Endothelial cell of umbilical vein (primary cell): Measurements from ENCODE around the gene NFATC3. TPM values are rescaled to one million over a fixed set of nuclear protein-coding genes. Genes with fewer than 3 reads are reported as not detected.

Source experiments
- BruUV-seq: library from RNA; stranded (reverse); fragments of 400-500 nt; replicated peaks from 2 replicates; lab custom pipeline; 2021; lab: Mats Ljungman, UMichigan
- CTCF ChIA-PET: fragments of 300-600, 350-600 bp; sonication (Branson Sonifier 250); formaldehyde crosslinking; loops from one replicate; lab custom pipeline; 2021; ENCODE audit warnings: antibody characterized with exemption, inconsistent platforms; lab: Charles Lee
- POLR2A ChIA-PET: fragments of 300-600, 350-600 bp; sonication (Branson Sonifier 250); formaldehyde crosslinking; loops from one replicate; lab custom pipeline; 2021; ENCODE audit warnings: antibody characterized with exemption, inconsistent platforms; lab: Charles Lee
- DNase-seq: peaks from one replicate; pipeline ENCODE4 v3.0.0-alpha.2; 2011; ENCODE audit warnings: low read depth, low spot score
- FAIRE-seq: peaks from 2 replicates; lab custom pipeline; 2011; peaks lifted over from hg19 to GRCh38; lab: Jason Lieb, UNC
- H2AFZ ChIP-seq: 2 replicates; pipeline ENCODE4 v1.6.0; 2012; ENCODE audit warnings: low read depth, low read length, control low read depth, inconsistent platforms
- H3K27ac ChIP-seq: 2 replicates; pipeline ENCODE4 v1.5.1; 2011; ENCODE audit warnings: low read depth, mild to moderate bottlenecking, control low read depth, low read length, moderate library complexity; ENCODE audit not compliant: insufficient read depth
- H3K27me3 ChIP-seq, 2 experiments: 2 replicates each; pipeline versions ENCODE4 v1.6.0 to v1.6.1; 2011; ENCODE audit warnings: low read length in 2 of 2, mixed read lengths in 1 of 2; ENCODE audit not compliant: control insufficient read depth in 2 of 2, insufficient read depth in 2 of 2
- H3K36me3 ChIP-seq, 2 experiments: 2 replicates in 1 of 2; 3 replicates in 1 of 2; pipeline ENCODE4 v1.5.1; 2011; ENCODE audit warnings: low read length in 2 of 2, mild to moderate bottlenecking in 1 of 2, moderate library complexity in 1 of 2; ENCODE audit not compliant: control insufficient read depth in 2 of 2, insufficient read depth in 2 of 2; ENCODE audit errors: extremely low read depth in 1 of 2
- H3K4me1 ChIP-seq: 3 replicates; pipeline ENCODE4 v1.5.1; 2011; ENCODE audit warnings: mild to moderate bottlenecking, low read length; ENCODE audit not compliant: control insufficient read depth, insufficient read depth; ENCODE audit errors: extremely low read depth
- H3K4me2 ChIP-seq: 2 replicates; pipeline ENCODE4 v1.6.1; 2011; ENCODE audit warnings: low read length, control low read depth, mixed read lengths; ENCODE audit not compliant: insufficient read depth
- H3K4me3 ChIP-seq, 3 experiments: fragments of 200-600 bp in 1 of 3; sonication (generic), shearing (Covaris generic) in 1 of 3; replicated peaks in 1 of 3; 2 replicates each; pipeline ENCODE4 v1.5.1; 2011 to 2016; ENCODE audit warnings: control low read depth in 3 of 3, low read length in 3 of 3, mild to moderate bottlenecking in 2 of 3, inconsistent platforms in 1 of 3, low read depth in 1 of 3, moderate library complexity in 1 of 3; ENCODE audit not compliant: insufficient read depth in 1 of 3
- H3K79me2 ChIP-seq: 2 replicates; pipeline ENCODE4 v1.6.0; 2012; ENCODE audit warnings: low read length, inconsistent platforms; ENCODE audit not compliant: control insufficient read depth, insufficient read depth
- H3K9ac ChIP-seq: replicated peaks from 2 replicates; pipeline ENCODE3; 2011; ENCODE audit warnings: low read length, control low read depth; ENCODE audit not compliant: insufficient read depth; ENCODE audit errors: extremely low read depth
- H3K9me1 ChIP-seq: replicated peaks from 3 replicates; pipeline ENCODE4 v1.6.0; 2011; ENCODE audit warnings: mild to moderate bottlenecking, low read length; ENCODE audit not compliant: control insufficient read depth, insufficient read depth; ENCODE audit errors: extremely low read depth
- H3K9me3 ChIP-seq: replicated peaks from 2 replicates; pipeline ENCODE4 v1.5.1; 2012; ENCODE audit warnings: low read length, inconsistent platforms; ENCODE audit not compliant: control insufficient read depth, insufficient read depth
- H4K20me1 ChIP-seq: replicated peaks from 2 replicates; pipeline ENCODE3; 2011; ENCODE audit warnings: mild to moderate bottlenecking, low read length; ENCODE audit not compliant: control insufficient read depth, insufficient read depth; ENCODE audit errors: extremely low read depth
- CTCF ChIP-seq, 2 donors: IDR thresholded peaks; 1 replicate in 1 of 2; 2 replicates in 1 of 2; pipeline ENCODE4 v1.5.1; 2011; ENCODE audit warnings: low read length in 2 of 2, mild to moderate bottlenecking in 2 of 2, moderate library complexity in 2 of 2, control low read depth in 1 of 2, inconsistent platforms in 1 of 2, low read depth in 1 of 2; ENCODE audit not compliant: insufficient read depth in 1 of 2; ENCODE audit errors: extremely low read depth in 1 of 2
- EZH2 ChIP-seq: IDR thresholded peaks from 2 replicates; pipeline ENCODE4 v1.6.1; 2012; ENCODE audit warnings: borderline replicate concordance, low read depth, mild to moderate bottlenecking, moderate library complexity, low read length, inconsistent platforms; ENCODE audit not compliant: severe bottlenecking
- FOS ChIP-seq: IDR thresholded peaks from 2 replicates; pipeline ENCODE4 v1.6.1; 2011; ENCODE audit warnings: mild to moderate bottlenecking, low read length, moderate library complexity, borderline replicate concordance; ENCODE audit not compliant: insufficient read depth
- GATA2 ChIP-seq: IDR thresholded peaks from 2 replicates; pipeline ENCODE4 v1.7.0; 2011; ENCODE audit warnings: low read depth, mild to moderate bottlenecking, moderate library complexity, mixed read lengths, low read length; ENCODE audit not compliant: insufficient read length, insufficient read depth
- JUN ChIP-seq: IDR thresholded peaks from 2 replicates; pipeline ENCODE4 v1.6.1; 2011; ENCODE audit warnings: borderline replicate concordance, low read depth; ENCODE audit not compliant: insufficient read length, insufficient read depth
- MAX ChIP-seq: IDR thresholded peaks from 2 replicates; pipeline ENCODE4 v1.6.1; 2011; ENCODE audit not compliant: insufficient read depth, insufficient read length
- MYC ChIP-seq: IDR thresholded peaks from one replicate; pipeline ENCODE4 v1.6.1; 2011; ENCODE audit warnings: mild to moderate bottlenecking, low read depth, low read length
- POLR2A ChIP-seq: IDR thresholded peaks from 2 replicates; pipeline ENCODE4 v1.6.1; 2012; ENCODE audit warnings: low read depth, mild to moderate bottlenecking, control low read depth, low read length
- POLR2AphosphoS5 ChIP-seq: IDR thresholded peaks from 2 replicates; pipeline ENCODE4 v1.6.1; 2012; ENCODE audit warnings: low read depth, mild to moderate bottlenecking, control low read depth, low read length, moderate library complexity; ENCODE audit not compliant: insufficient read depth
- dilution Hi-C: fragments of 300-500 bp; cut with MboI; formaldehyde crosslinking; loops from one replicate; pipeline ENCODE4 v1.15.0; 2019; ENCODE audit warnings: low sequenced_read_pairs; ENCODE audit not compliant: extremely low pct_ligation_motif_present
- intact Hi-C: fragments of 100-400 bp; cut with micrococcal nuclease; formaldehyde crosslinking; loops from one replicate; pipeline ENCODE4 v1.10.0; 2022
- polyA plus RNA-seq, 4 experiments: library from polyadenylated mRNA; depleted of rRNA in 3 of 4; stranded (reverse) in 3 of 4; unstranded in 1 of 4; fragments of >200 nt; gene quantifications; 2 replicates each; pipeline versions ENCODE4 v1.2.1 to v1.2.3, GENCODE V29; 2011 to 2012; ENCODE audit warnings: missing spikeins in 1 of 4
- total RNA-seq: library from RNA; stranded (reverse); gene quantifications from 2 replicates; pipeline ENCODE4 v1.2.3, GENCODE V29; 2021

Gene NFATC3
- total and polyA plus RNA-seq, 2 donors (not counting 3 experiments of a cell fraction or from before 2014, with no cell fraction given) = 15.6 to 33.1 TPM

- no peak overlapping the region for H2AFZ ChIP-seq
- H3K9me1 ChIP-seq = no peaks in the 10 kb centered on the region
- H3K4me2 ChIP-seq = no peak overlapping the region
- FAIRE-seq = no peak
- peaks cover 1% of the 10 kb centered on the region for H4K20me1 ChIP-seq
- peaks cover 71% of the 10 kb centered on the region for H3K79me2 ChIP-seq
- H3K27ac ChIP-seq = no peak overlapping the region
- BruUV-seq = no TSS peak
- H3K4me1 ChIP-seq = no peaks in the 10 kb centered on the region
- no peak for DNase-seq
- dilution Hi-C loops (no loop called here), intact Hi-C loops (loop anchor here (5.0 kb wide), 1 partner anchor 101 kb away; no protein-coding TSS in a partner anchor)
- H3K9me3 ChIP-seq = no peaks in the 10 kb centered on the region
- ChIA-PET POLR2A (no interaction called here), CTCF (no interaction called here)
- no peak overlapping the region for H3K9ac ChIP-seq
- H3K27me3 ChIP-seq = no peaks in the 10 kb centered on the region
- TF ChIP-seq POLR2AphosphoS5 (no peak), GATA2 (no peak), MAX (no peak), FOS (no peak), JUN (no peak), POLR2A (no peak), EZH2 (no peak), MYC (no peak), CTCF (IDR thresholded peaks at IDR 0.05; ENCODE audit: extremely low read depth in 1 of 2, insufficient read depth in 1 of 2, low read depth in 1 of 2, low read length in 2 of 2) (no peak)
- no peaks in the 10 kb centered on the region for H3K36me3 ChIP-seq
- no peak overlapping the region for H3K4me3 ChIP-seq
Observed at GRCh38 chr16:68111379-68111778, 26.2 kb downstream of the NFATC3 start.
